H9 (cell line): ENCODE results near the gene ADGB. TPM values are rescaled to one million over a fixed set of nuclear protein-coding genes. Genes with fewer than 3 reads are reported as not detected.

Experiments
- DNase-seq: peaks from one replicate; pipeline ENCODE4 v3.0.0-alpha.2; 2017
- H2AFZ ChIP-seq: one replicate; pipeline ENCODE4 v1.6.1; 2013; ENCODE audit warnings: mild to moderate bottlenecking, low read length, control low read depth, moderate library complexity
- H2AK5ac ChIP-seq: 2 replicates; pipeline ENCODE4 v1.6.1; 2013; ENCODE audit warnings: low read length, control low read depth, mixed read lengths; ENCODE audit not compliant: insufficient read length
- H2BK120ac ChIP-seq: one replicate; pipeline ENCODE4 v1.6.1; 2013; ENCODE audit warnings: low read depth, mild to moderate bottlenecking, low read length, control low read depth, inconsistent platforms; ENCODE audit not compliant: poor library complexity, severe bottlenecking
- H2BK12ac ChIP-seq: 2 replicates; pipeline ENCODE4 v1.6.1; 2013; ENCODE audit warnings: low read length, control low read depth, mixed read lengths, low read depth; ENCODE audit not compliant: insufficient read length
- H2BK15ac ChIP-seq: 2 replicates; pipeline ENCODE4 v1.6.1; 2013; ENCODE audit warnings: low read depth, low read length, control low read depth
- H2BK20ac ChIP-seq: one replicate; pipeline ENCODE4 v1.6.1; 2013; ENCODE audit warnings: low read depth, mild to moderate bottlenecking, low read length, control low read depth, inconsistent platforms; ENCODE audit not compliant: poor library complexity, severe bottlenecking
- H2BK5ac ChIP-seq: 2 replicates; pipeline ENCODE4 v1.6.1; 2013; ENCODE audit warnings: low read length, control low read depth, mixed read lengths; ENCODE audit not compliant: insufficient read length
- H3K14ac ChIP-seq: 2 replicates; pipeline ENCODE4 v1.6.1; 2013; ENCODE audit warnings: low read length, control low read depth; ENCODE audit not compliant: insufficient read depth
- H3K18ac ChIP-seq: 2 replicates; pipeline ENCODE4 v1.6.1; 2013; ENCODE audit warnings: low read depth, mild to moderate bottlenecking, mixed read lengths, low read length, control low read depth; ENCODE audit not compliant: insufficient read length
- H3K23ac ChIP-seq: 2 replicates; pipeline ENCODE4 v1.6.1; 2013; ENCODE audit warnings: low read length, control low read depth, mixed read lengths, low read depth; ENCODE audit not compliant: insufficient read length
- H3K23me2 ChIP-seq: 2 replicates; pipeline ENCODE4 v1.6.1; 2013; ENCODE audit warnings: low read depth, mild to moderate bottlenecking, mixed read lengths, low read length, control low read depth; ENCODE audit not compliant: insufficient read length, poor library complexity, severe bottlenecking
- H3K27ac ChIP-seq: 2 replicates; pipeline ENCODE4 v1.5.1; 2013; ENCODE audit warnings: low read length, control low read depth, mixed read lengths, low read depth; ENCODE audit not compliant: insufficient read length
- H3K27me3 ChIP-seq: 2 replicates; pipeline ENCODE4 v1.6.1; 2013; ENCODE audit warnings: low read length, control low read depth, inconsistent platforms; ENCODE audit not compliant: insufficient read depth
- H3K4ac ChIP-seq: 2 replicates; pipeline ENCODE4 v1.6.1; 2013; ENCODE audit warnings: low read depth, mild to moderate bottlenecking, control low read depth, inconsistent platforms, low read length, moderate library complexity
- H3K4me1 ChIP-seq: 2 replicates; pipeline ENCODE4 v1.6.1; 2013; ENCODE audit warnings: low read length, control low read depth, inconsistent platforms; ENCODE audit not compliant: insufficient read depth
- H3K4me2 ChIP-seq: 2 replicates; pipeline ENCODE4 v1.6.1; 2013; ENCODE audit warnings: low read length, control low read depth, mixed read lengths; ENCODE audit not compliant: insufficient read length, insufficient read depth
- H3K56ac ChIP-seq: 2 replicates; pipeline ENCODE4 v1.6.1; 2013; ENCODE audit warnings: low read depth, mild to moderate bottlenecking, mixed read lengths, low read length, control low read depth; ENCODE audit not compliant: insufficient read length
- H3K79me1 ChIP-seq: 2 replicates; pipeline ENCODE4 v1.6.1; 2013; ENCODE audit warnings: low read depth, mild to moderate bottlenecking, moderate library complexity, low read length, control low read depth, inconsistent platforms; ENCODE audit not compliant: insufficient read depth, poor library complexity, severe bottlenecking
- H3K79me2 ChIP-seq: 2 replicates; pipeline ENCODE4 v1.6.1; 2013; ENCODE audit warnings: low read length, control low read depth, inconsistent platforms; ENCODE audit not compliant: insufficient read depth
- H3K9ac ChIP-seq: 2 replicates; pipeline ENCODE4 v1.6.1; 2013; ENCODE audit warnings: low read length, control low read depth, mixed read lengths; ENCODE audit not compliant: insufficient read length; ENCODE audit errors: extremely low read depth
- H3K9me3 ChIP-seq: one replicate; pipeline ENCODE4 v1.6.1; 2013; ENCODE audit warnings: low read depth, low read length, inconsistent platforms; ENCODE audit not compliant: control insufficient read depth
- H3T11ph ChIP-seq: one replicate; pipeline ENCODE4 v1.6.1; 2013; ENCODE audit warnings: mild to moderate bottlenecking, low read length, control low read depth, inconsistent platforms
- H4K20me1 ChIP-seq: one replicate; pipeline ENCODE4 v1.6.1; 2013; ENCODE audit not compliant: control insufficient read depth, insufficient read length, insufficient read depth
- H4K5ac ChIP-seq: 2 replicates; pipeline ENCODE4 v1.6.1; 2013; ENCODE audit warnings: low read depth, mild to moderate bottlenecking, mixed read lengths, low read length, control low read depth; ENCODE audit not compliant: insufficient read length
- H4K8ac ChIP-seq: replicated peaks from 2 replicates; pipeline ENCODE4 v1.6.1; 2013; ENCODE audit warnings: low read length, control low read depth, mixed read lengths, low read depth; ENCODE audit not compliant: insufficient read length
- H4K91ac ChIP-seq: 2 replicates; pipeline ENCODE4 v1.6.1; 2013; ENCODE audit warnings: low read depth, mild to moderate bottlenecking, moderate library complexity, mixed read lengths, low read length, control low read depth; ENCODE audit not compliant: insufficient read length
- H3K27ac Mint-ChIP-seq, 3 experiments: 2 replicates in 2 of 3; 3 replicates in 1 of 3; pipeline ENCODE4 v1.8.0; 2020 to 2021; ENCODE audit warnings: mixed read lengths in 3 of 3, mild to moderate bottlenecking in 1 of 3, moderate library complexity in 1 of 3
- H3K27me3 Mint-ChIP-seq: 2 replicates; pipeline ENCODE4 v1.8.0; 2021; ENCODE audit warnings: low read depth, mild to moderate bottlenecking, moderate library complexity, mixed read lengths
- H3K36me3 Mint-ChIP-seq, 3 experiments: 2 replicates in 2 of 3; 3 replicates in 1 of 3; pipeline ENCODE4 v1.8.0; 2020 to 2021; ENCODE audit warnings: low read depth in 3 of 3, mixed read lengths in 3 of 3; ENCODE audit not compliant: insufficient read depth in 1 of 3
- H3K4me1 Mint-ChIP-seq, 2 experiments: 2 replicates each; pipeline ENCODE4 v1.8.0; 2020; ENCODE audit warnings: mixed read lengths in 2 of 2
- H3K4me3 Mint-ChIP-seq, 2 experiments: 2 replicates in 1 of 2; 3 replicates in 1 of 2; pipeline ENCODE4 v1.8.0; 2020 to 2021; ENCODE audit warnings: mild to moderate bottlenecking in 2 of 2, mixed read lengths in 2 of 2, moderate library complexity in 1 of 2
- H3K9me3 Mint-ChIP-seq, 2 experiments: 2 replicates in 1 of 2; 3 replicates in 1 of 2; pipeline ENCODE4 v1.8.0; 2020; ENCODE audit warnings: mild to moderate bottlenecking in 2 of 2, mixed read lengths in 2 of 2, moderate library complexity in 1 of 2
- CTCF ChIP-seq: fragments of 200-600 bp; sonication (generic); conservative IDR thresholded peaks from 3 replicates; pipeline ENCODE4 v1.8.0; 2021; ENCODE audit warnings: antibody characterized with exemption, mild to moderate bottlenecking
- WGBS: extraction: QIAGEN DNeasy Blood & Tissue Kit; methylation state at CpG from one replicate; pipeline ENCODE4 v1.1.7; 2013; ENCODE audit warnings: missing lambda C conversion rate, low lambda C conversion rate, mixed read lengths; ENCODE audit not compliant: insufficient read length; ENCODE audit errors: extremely low coverage; 5-methylcytosine and 5-hydroxymethylcytosine counted together
- total RNA-seq: library from RNA; stranded (reverse); gene quantifications from 2 replicates; pipeline ENCODE4 v1.2.1, GENCODE V29; 2021

ADGB gene
- total RNA-seq, 1 experiment from 2014 or later, result not detected

- no peak for TF ChIP-seq CTCF
- Histone ChIP-seq H2AK5ac (no peak overlapping the region), H3K4me1 (no peaks in the 10 kb centered on the region), H3K14ac (no peak overlapping the region), H4K5ac (no peak overlapping the region), H3K9me3 (no peaks in the 10 kb centered on the region), H3K27me3 (no peaks in the 10 kb centered on the region), H3K79me2 (no peaks in the 10 kb centered on the region), H3K4ac (no peak overlapping the region), H4K20me1 (no peaks in the 10 kb centered on the region), H3K56ac (no peak overlapping the region), H2BK20ac (no peak overlapping the region), H4K8ac (no peak overlapping the region), H3K79me1 (no peaks in the 10 kb centered on the region), H3K23me2 (peaks cover 5% of the 10 kb centered on the region), H3K18ac (no peak overlapping the region), H3T11ph (no peak overlapping the region), H2BK15ac (no peak overlapping the region), H3K27ac (no peak overlapping the region), H2AFZ (no peak overlapping the region), H4K91ac (no peak overlapping the region), H3K9ac (no peak overlapping the region), H2BK5ac (no peak overlapping the region), H3K4me2 (no peak overlapping the region), H2BK120ac (no peak overlapping the region), H3K23ac (no peak overlapping the region), H2BK12ac (no peak overlapping the region)
- H3K27ac Mint-ChIP-seq, result no peak overlapping the region
- no peak overlapping the region for H3K4me3 Mint-ChIP-seq
- H3K4me1 Mint-ChIP-seq, result peaks cover 5 to 6% of the 10 kb centered on the region in 2 experiments
- DNase-seq, result no peak
- H3K9me3 Mint-ChIP-seq, result no peaks in the 10 kb centered on the region
- no CpG with 5 or more reads among the region's 2 CpGs for WGBS
- no peaks in the 10 kb centered on the region for H3K36me3 Mint-ChIP-seq
- peaks cover under 1% of the 10 kb centered on the region; the same call in 1 of the 2 replicates for H3K27me3 Mint-ChIP-seq
Measured at GRCh38 chr6:146860583-146860982, 261.8 kb downstream of the ADGB start.
